AG10803 (cell line): Measurements from ENCODE around the gene EVA1C.
"Not testable (repeated sequence)": the region's sequence is repeated elsewhere in the genome, so short reads cannot be mapped to it uniquely, and the experiment has no call there.

Experiments
- DNase-seq: peaks from one replicate; pipeline ENCODE4 v3.0.0; 2010; ENCODE audit warnings: low read depth
- H3K4me3 ChIP-seq: 2 replicates; pipeline ENCODE4 v1.5.1; 2011; ENCODE audit warnings: mild to moderate bottlenecking, low read length, control low read depth
- CTCF ChIP-seq: conservative IDR thresholded peaks from 2 replicates; pipeline ENCODE4 v1.5.1; 2011; ENCODE audit warnings: mild to moderate bottlenecking, low read length, control low read depth, inconsistent platforms

The EVA1C gene

GRCh38 chr21:32529679-32530078 is 117.2 kb downstream of the EVA1C start:
- no peak for DNase-seq
- no peak overlapping the region for H3K4me3 ChIP-seq
- TF ChIP-seq CTCF: no peak

- not testable (repeated sequence) for DNase-seq, H3K4me3 ChIP-seq
Observed at GRCh38 chr21:32530809-32531208, 118.3 kb downstream of the EVA1C start.

GRCh38 chr21:32531561-32531960 is 119.1 kb downstream of the EVA1C start:
- H3K4me3 ChIP-seq, DNase-seq: not testable (repeated sequence)

GRCh38 chr21:32532636-32533035 is 120.1 kb downstream of the EVA1C start:
- no peak for TF ChIP-seq CTCF
- no peak for DNase-seq
- no peak overlapping the region for H3K4me3 ChIP-seq

GRCh38 chr21:32533053-32533452 is 120.5 kb downstream of the EVA1C start:
- no peak for DNase-seq
- no peak for TF ChIP-seq CTCF
- H3K4me3 ChIP-seq: no peak overlapping the region

GRCh38 chr21:32533611-32534010 is 121.1 kb downstream of the EVA1C start:
- no peak for DNase-seq
- no peak for TF ChIP-seq CTCF
- H3K4me3 ChIP-seq: no peak overlapping the region

- no peak overlapping the region for H3K4me3 ChIP-seq
- TF ChIP-seq CTCF: no peak
- DNase-seq: no peak
Observed at GRCh38 chr21:32534113-32534512, 121.6 kb downstream of the EVA1C start.

- DNase-seq: no peak
- TF ChIP-seq CTCF: no peak
- H3K4me3 ChIP-seq: no peak overlapping the region
Observed at GRCh38 chr21:32535612-32536011, 123.1 kb downstream of the EVA1C start.
